K562 (cell line): Measurements from ENCODE around the gene CHD8. TPM values are rescaled to one million over a fixed set of nuclear protein-coding genes. Genes with fewer than 3 reads are reported as not detected.

Source experiments
- ARID2 ChIP-seq: fragments of 450-650 bp; IDR thresholded peaks from 2 replicates; pipeline ENCODE4 v1.6.1; 2017; ENCODE audit warnings: antibody characterized with exemption, mild to moderate bottlenecking
- BDP1 ChIP-seq: IDR thresholded peaks from 3 replicates; pipeline ENCODE4 v1.6.1; 2011; ENCODE audit not compliant: insufficient read length, insufficient read depth
- BRD4 ChIP-seq: fragments of 200-600 bp; sonication (generic); IDR thresholded peaks from 2 replicates; pipeline ENCODE4 v1.6.1; 2017; ENCODE audit warnings: inconsistent platforms
- C11orf30 ChIP-seq: fragments of 450-650 bp; IDR thresholded peaks from 2 replicates; pipeline ENCODE4 v1.6.1; 2016; ENCODE audit warnings: low read depth, mild to moderate bottlenecking
- CREB1 ChIP-seq, 2 experiments: sonication (generic) in 1 of 2; formaldehyde crosslinking in 1 of 2; IDR thresholded peaks; 2 replicates each; pipeline versions ENCODE4 v1.6.1 to v1.8.0; 2012 to 2022; ENCODE audit warnings: inconsistent platforms in 1 of 2, mild to moderate bottlenecking in 1 of 2, missing genetic modification reagents in 1 of 2, moderate library complexity in 1 of 2
- FOSL1 ChIP-seq: fragments of 200-800 bp; sonication (Bioruptor generic); conservative IDR thresholded peaks from 2 replicates; pipeline ENCODE4 v1.6.1; 2016; ENCODE audit warnings: missing genetic modification characterization, missing compliant biosample characterization
- FOXA3 ChIP-seq, 2 experiments: fragments of 450-650 bp in 1 of 2; sonication (generic) in 1 of 2; formaldehyde crosslinking; IDR thresholded peaks in 1 of 2; conservative IDR thresholded peaks in 1 of 2; 2 replicates each; pipeline versions ENCODE4 v1.4.0 to v1.8.0; 2020 to 2022; ENCODE audit warnings: mild to moderate bottlenecking in 2 of 2, missing genetic modification reagents in 1 of 2
- GTF2A2 ChIP-seq: IDR thresholded peaks from 2 replicates; pipeline ENCODE4 v1.6.1; 2016; ENCODE audit warnings: mild to moderate bottlenecking, missing genetic modification characterization, missing compliant biosample characterization
- NCOA1 ChIP-seq: fragments of 450-650 bp; IDR thresholded peaks from 2 replicates; pipeline ENCODE4 v1.6.1; 2016; ENCODE audit warnings: low read depth
- NFYB ChIP-seq: IDR thresholded peaks from 2 replicates; pipeline ENCODE4 v1.6.1; 2011; ENCODE audit warnings: mild to moderate bottlenecking, moderate library complexity; ENCODE audit not compliant: insufficient read length; ENCODE audit errors: extremely low read depth
- POLR3A ChIP-seq: IDR thresholded peaks from 2 replicates; pipeline ENCODE4 v1.6.1; 2011; ENCODE audit warnings: borderline replicate concordance, mild to moderate bottlenecking, moderate library complexity; ENCODE audit not compliant: insufficient read length, insufficient read depth; ENCODE audit errors: extremely low read depth
- PRPF4 ChIP-seq: fragments of 200-400 bp; formaldehyde crosslinking; IDR thresholded peaks from one replicate; pipeline ENCODE4 v1.6.1; 2017; ENCODE audit warnings: low read length, low read depth, mild to moderate bottlenecking; ENCODE audit not compliant: insufficient read depth, poor library complexity, severe bottlenecking
- RBM34 ChIP-seq: fragments of 200-400 bp; formaldehyde crosslinking; IDR thresholded peaks from 2 replicates; pipeline ENCODE4 v1.6.1; 2018; ENCODE audit warnings: low read length, borderline replicate concordance; ENCODE audit not compliant: insufficient read depth
- SPI1 ChIP-seq: IDR thresholded peaks from 2 replicates; pipeline ENCODE4 v1.6.1; 2011; ENCODE audit warnings: low read depth, low read length, control low read depth, borderline replicate concordance
- ZBTB2 ChIP-seq: fragments of 450-650 bp; IDR thresholded peaks from 2 replicates; pipeline ENCODE4 v1.6.1; 2016; ENCODE audit warnings: antibody characterized with exemption
- ZBTB43 ChIP-seq: sonication (generic); formaldehyde crosslinking; IDR thresholded peaks from 2 replicates; pipeline ENCODE4 v1.8.0; 2023; ENCODE audit warnings: mild to moderate bottlenecking, missing genetic modification reagents
- ZC3H8 ChIP-seq: fragments of 450-650 bp; IDR thresholded peaks from 2 replicates; pipeline ENCODE4 v1.6.1; 2017
- ZEB2 ChIP-seq: fragments of 450-650 bp; IDR thresholded peaks from 2 replicates; pipeline ENCODE4 v1.6.1; 2016
- ZKSCAN8 ChIP-seq: fragments of 200-800 bp; sonication (Bioruptor generic); IDR thresholded peaks from 2 replicates; pipeline ENCODE4 v1.6.1; 2016; ENCODE audit warnings: missing genetic modification characterization, missing compliant biosample characterization
- ZNF134 ChIP-seq: fragments of 250-450 bp; sonication (Bioruptor Pico); conservative IDR thresholded peaks from 2 replicates; pipeline ENCODE4 v1.4.0; 2020
- ZNF436 ChIP-seq: fragments of 250-450, 450-650 bp; sonication (Bioruptor Pico); formaldehyde crosslinking; IDR thresholded peaks from 2 replicates; pipeline ENCODE4 v1.7.0; 2020; ENCODE audit warnings: mild to moderate bottlenecking
- ZNF668 ChIP-seq: fragments of 250-450 bp; sonication (Bioruptor Pico); IDR thresholded peaks from 2 replicates; pipeline ENCODE4 v1.8.0; 2022; ENCODE audit warnings: mild to moderate bottlenecking, inconsistent platforms
- ZNF699 ChIP-seq: fragments of 250-450 bp; sonication (Bioruptor Pico); IDR thresholded peaks from 2 replicates; pipeline ENCODE4 v1.8.0; 2021; ENCODE audit warnings: mild to moderate bottlenecking, moderate library complexity; ENCODE audit not compliant: insufficient replicate concordance
- ZNF778 ChIP-seq: fragments of 450-650 bp; formaldehyde crosslinking; IDR thresholded peaks from 2 replicates; pipeline ENCODE4 v1.4.0; 2020; ENCODE audit warnings: mild to moderate bottlenecking, moderate library complexity
- polyA plus RNA-seq, 8 experiments: library from polyadenylated mRNA; depleted of rRNA in 4 of 8; stranded (reverse) in 5 of 8; unstranded in 3 of 8; fragments of >200 nt; fragmentation: Nextera tagmentation in 2 of 8; fragmentation: Illumina TruSeq in 1 of 8; extraction: Ambion mirVana in 2 of 8; extraction: Trizol in 1 of 8; gene quantifications; 2 replicates each; pipeline versions ENCODE4 v1.2.1 to v1.2.3, GENCODE V29; 2011 to 2014; ENCODE audit warnings: inconsistent platforms in 1 of 8, missing spikeins in 1 of 8
- total RNA-seq, 7 experiments: library from RNA; depleted of rRNA in 6 of 7; stranded (reverse); fragments of >200 nt in 6 of 7; fragmentation: Illumina TruSeq in 2 of 7; extraction: Trizol in 2 of 7; gene quantifications; 2 replicates each; pipeline versions ENCODE4 v1.2.1 to v1.2.3, GENCODE V29; 2011 to 2021; ENCODE audit warnings: low replicate concordance in 1 of 7
- TF ChIP-seq, protein P1 (sequence below): fragments of 250-450 bp; sonication (Bioruptor Pico); IDR thresholded peaks from 2 replicates; pipeline ENCODE4 v1.4.0; 2020; ENCODE audit warnings: borderline replicate concordance

The CHD8 gene
- total and polyA plus RNA-seq, 9 of the 15 experiments (the other 6 are each of a cell fraction or from before 2014, with no cell fraction given): 11.1 to 51.2 (median 32.8) TPM

DNA sequence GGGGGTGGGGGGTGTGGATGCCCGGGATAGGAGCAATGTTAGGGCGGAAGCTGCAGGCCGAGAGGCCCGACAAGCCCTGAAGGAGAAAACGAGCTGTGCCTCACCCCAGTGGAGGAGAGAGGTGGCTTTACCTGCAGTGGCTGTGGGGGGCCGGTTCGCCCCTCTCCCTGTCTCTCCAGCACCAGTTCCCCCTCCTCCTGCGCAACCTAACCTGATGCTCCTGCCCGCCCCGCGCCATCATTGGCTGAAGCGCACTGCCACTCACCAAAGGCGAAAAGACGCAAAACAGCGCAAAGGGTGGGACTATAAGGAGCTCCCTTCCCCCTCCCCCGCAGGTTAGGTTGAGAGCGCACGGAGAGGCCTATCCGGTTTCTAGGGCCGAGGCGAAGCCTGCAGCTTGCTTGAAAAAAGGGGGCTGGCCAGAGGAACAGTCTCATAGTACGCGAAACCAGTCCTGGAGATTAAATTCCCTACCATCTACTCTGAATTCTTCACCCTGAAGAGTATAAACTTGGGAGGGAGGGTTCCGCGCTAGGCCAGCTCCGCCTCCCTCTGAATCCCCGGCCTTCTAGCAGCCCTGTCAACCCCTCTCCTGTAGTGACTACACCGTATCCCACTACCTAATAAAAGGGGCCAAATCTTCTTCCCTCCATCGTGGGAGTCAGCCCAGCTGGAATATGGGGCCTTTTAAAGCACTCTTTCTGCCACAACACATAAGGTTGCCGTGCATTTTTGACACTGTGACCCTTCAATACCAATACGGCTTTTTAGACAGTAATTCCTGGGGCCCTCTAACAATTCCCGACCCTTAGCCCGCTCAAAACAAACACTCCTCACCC is 18.6 kb downstream of the CHD8 start (continued):
- TF ChIP-seq CREB1 (IDR thresholded peaks at IDR 0.05) (peak; percentile 45; the same call in 1 of the 2 replicates), CREB1 (CRISPR knock-in tag; IDR thresholded peaks at IDR 0.05) (peak; percentile 74), BRD4 (peak; percentile 68; the same call in 1 of the 2 replicates), ZBTB43 (CRISPR knock-in tag) (no peak), RBM34 (no peak), FOSL1 (tag) (no peak), ZNF668 (CRISPR knock-in tag) (no peak), PRPF4 (no peak), BDP1 (no peak), SPI1 (peak; percentile 1; the same call in 1 of the 2 replicates), ZKSCAN8 (CRISPR knock-in tag) (no peak), NFYB (peak; percentile 99), GTF2A2 (tag) (no peak), POLR3A (no peak), ZBTB2 (no peak), ZC3H8 (no peak), FOXA3 (CRISPR knock-in tag; conservative IDR thresholded peaks at IDR 0.05 in 1 of 2, IDR thresholded peaks at IDR 0.05 in 1 of 2) (peak in 1 of 2 experiments; percentile 43; a peak in 1 of 4 replicates), ARID2 (no peak), ZNF436 (CRISPR knock-in tag) (no peak), C11orf30 (0 out of 2 replicates have a peak, but pooled peaks have one; percentile 5), ZEB2 (no peak), NCOA1 (no peak), ZNF699 (no peak), ZNF778 (CRISPR knock-in tag) (no peak), ZNF134 (CRISPR knock-in tag) (no peak)
- TF ChIP-seq, protein P1, sequence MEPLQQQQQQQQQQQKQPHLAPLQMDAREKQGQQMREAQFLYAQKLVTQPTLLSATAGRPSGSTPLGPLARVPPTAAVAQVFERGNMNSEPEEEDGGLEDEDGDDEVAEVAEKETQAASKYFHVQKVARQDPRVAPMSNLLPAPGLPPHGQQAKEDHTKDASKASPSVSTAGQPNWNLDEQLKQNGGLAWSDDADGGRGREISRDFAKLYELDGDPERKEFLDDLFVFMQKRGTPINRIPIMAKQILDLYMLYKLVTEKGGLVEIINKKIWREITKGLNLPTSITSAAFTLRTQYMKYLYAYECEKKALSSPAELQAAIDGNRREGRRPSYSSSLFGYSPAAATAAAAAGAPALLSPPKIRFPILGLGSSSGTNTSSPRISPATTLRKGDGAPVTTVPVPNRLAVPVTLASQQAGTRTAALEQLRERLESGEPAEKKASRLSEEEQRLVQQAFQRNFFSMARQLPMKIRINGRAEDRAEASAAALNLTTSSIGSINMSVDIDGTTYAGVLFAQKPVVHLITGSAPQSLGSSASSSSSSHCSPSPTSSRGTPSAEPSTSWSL (CRISPR knock-in tag): no peak
